Left ventricle myocardium superior (tissue), 1 donor: ENCODE measurements around the gene ICAM1. TPM values are rescaled to one million over a fixed set of nuclear protein-coding genes. Genes with fewer than 3 reads are reported as not detected.

ENCODE experiments used
- ATAC-seq: fragments of 200-7000 bp; cut with Tn5 transposase; one replicate; pipeline ENCODE4 v1.9.1; 2020; ENCODE audit warnings: mild to moderate bottlenecking, moderate library complexity
- DNase-seq: peaks from one replicate; pipeline ENCODE4 v3.0.0-alpha.2; 2020
- intact Hi-C: fragments of 100-400 bp; cut with micrococcal nuclease; formaldehyde crosslinking; loops from one replicate; pipeline ENCODE4 v1.11.0; 2022
- total RNA-seq: library from RNA; stranded (reverse); fragmentation: NEBNext Ultra II Directional; extraction: Animal tissue kit (Norgen Biotek cat#: 25700); gene quantifications from one replicate; pipeline ENCODE4 v1.2.1, GENCODE V29; 2021
- donor health status: DM: no; HTN: yes; CAD: no; lungs with severe emphysema.

The ICAM1 gene
- total RNA-seq, 1 donor from 2014 or later: 7.3 TPM

DNA sequence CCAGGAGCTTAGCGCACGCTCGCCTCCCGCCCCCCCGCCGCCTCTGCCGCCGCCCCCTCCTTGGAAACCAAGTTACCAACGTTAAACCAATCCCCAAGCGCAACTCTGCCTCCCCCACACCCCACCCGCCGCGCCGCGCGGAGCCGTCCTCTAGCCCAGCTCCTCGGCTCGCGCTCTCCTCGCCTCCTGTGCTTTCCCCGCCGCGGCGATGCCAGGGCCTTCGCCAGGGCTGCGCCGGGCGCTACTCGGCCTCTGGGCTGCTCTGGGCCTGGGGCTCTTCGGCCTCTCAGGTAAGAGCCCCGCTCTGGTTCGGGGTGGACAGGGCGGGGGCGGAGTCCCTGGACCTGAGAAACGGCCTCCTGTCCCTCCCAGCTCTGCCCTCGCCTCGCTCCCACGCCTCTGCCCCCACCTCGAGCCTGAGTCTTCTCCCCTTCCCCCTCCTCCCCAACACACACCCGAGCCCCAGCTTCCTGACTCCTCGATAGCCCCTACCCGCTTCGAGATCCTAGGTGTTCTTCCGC lies 19.0 kb downstream of the ICAM1 start, which contains the start of gene ICAM5:
Gene ICAM5, plus strand, starts transcription at position 117 of the 521 bp plus-strand sequence. Its CDS starts 92 bp downstream, at position 209.
- no peak for ATAC-seq
- DNase-seq: no peak
- intact Hi-C loops: loop anchor here (10.0 kb wide), 1 partner anchor 45 kb away; the partner anchor contains the start of genes ICAM3 and RAVER1

- DNase-seq (no peak), ATAC-seq (no peak)
- intact Hi-C loops: no loop called here
These were observed 19.5 kb downstream of the ICAM1 start for GRCh38 chr19:10290357-10290875.

GRCh38 chr19:10290876-10291553 lies 20.1 kb downstream of the ICAM1 start:
- ATAC-seq: peak; percentile 53
- intact Hi-C loops: no loop called here
- DNase-seq: peak; percentile 79

DNA sequence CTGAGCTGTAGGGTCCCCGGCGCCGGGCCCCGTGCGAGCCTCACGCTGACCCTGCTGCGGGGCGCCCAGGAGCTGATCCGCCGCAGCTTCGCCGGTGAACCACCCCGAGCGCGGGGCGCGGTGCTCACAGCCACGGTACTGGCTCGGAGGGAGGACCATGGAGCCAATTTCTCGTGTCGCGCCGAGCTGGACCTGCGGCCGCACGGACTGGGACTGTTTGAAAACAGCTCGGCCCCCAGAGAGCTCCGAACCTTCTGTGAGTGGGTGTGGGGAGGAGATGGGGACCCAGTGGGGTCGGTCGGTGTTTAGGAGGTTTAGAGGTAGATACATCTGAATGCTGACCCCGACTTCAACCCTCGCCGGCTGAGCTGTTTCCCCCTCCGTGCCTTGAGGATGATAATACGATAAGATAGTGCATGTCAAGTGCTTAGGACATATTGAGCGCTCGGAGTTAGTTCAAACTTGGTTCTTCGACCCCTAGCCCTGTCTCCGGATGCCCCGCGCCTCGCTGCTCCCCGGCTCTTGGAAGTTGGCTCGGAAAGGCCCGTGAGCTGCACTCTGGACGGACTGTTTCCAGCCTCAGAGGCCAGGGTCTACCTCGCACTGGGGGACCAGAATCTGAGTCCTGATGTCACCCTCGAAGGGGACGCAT lies 20.8 kb downstream of the ICAM1 start:
- intact Hi-C loops: no loop called here
- ATAC-seq: peak; percentile 1
- no peak for DNase-seq

- DNase-seq (peak; percentile 85), ATAC-seq (peak; percentile 70)
- intact Hi-C loops: no loop called here
These were observed 21.4 kb downstream of the ICAM1 start for GRCh38 chr19:10292206-10292788.

GRCh38 chr19:10292789-10293636 lies 22.1 kb downstream of the ICAM1 start:
- DNase-seq (no peak), ATAC-seq (no peak)
- intact Hi-C loops: no loop called here

DNA sequence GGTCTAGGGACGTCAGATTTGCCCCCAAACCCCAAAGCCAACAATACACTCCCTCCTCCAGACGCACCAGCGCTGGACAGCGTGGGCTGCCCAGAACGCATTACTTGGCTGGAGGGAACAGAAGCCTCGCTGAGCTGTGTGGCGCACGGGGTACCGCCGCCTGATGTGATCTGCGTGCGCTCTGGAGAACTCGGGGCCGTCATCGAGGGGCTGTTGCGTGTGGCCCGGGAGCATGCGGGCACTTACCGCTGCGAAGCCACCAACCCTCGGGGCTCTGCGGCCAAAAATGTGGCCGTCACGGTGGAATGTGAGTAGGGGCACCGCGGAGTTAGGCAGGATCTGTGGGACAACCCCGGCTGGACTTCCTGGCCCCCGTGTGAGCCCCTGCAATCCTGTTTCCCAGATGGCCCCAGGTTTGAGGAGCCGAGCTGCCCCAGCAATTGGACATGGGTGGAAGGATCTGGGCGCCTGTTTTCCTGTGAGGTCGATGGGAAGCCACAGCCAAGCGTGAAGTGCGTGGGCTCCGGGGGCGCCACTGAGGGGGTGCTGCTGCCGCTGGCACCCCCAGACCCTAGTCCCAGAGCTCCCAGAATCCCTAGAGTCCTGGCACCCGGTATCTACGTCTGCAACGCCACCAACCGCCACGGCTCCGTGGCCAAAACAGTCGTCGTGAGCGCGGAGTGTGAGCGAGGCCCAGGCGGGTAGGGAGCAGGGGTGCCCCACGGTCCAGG lies 22.9 kb downstream of the ICAM1 start:
- DNase-seq (no peak), ATAC-seq (no peak)
- intact Hi-C loops: no loop called here

- ATAC-seq (no peak), DNase-seq (no peak)
- intact Hi-C loops: no loop called here
These were observed 23.4 kb downstream of the ICAM1 start for GRCh38 chr19:10294368-10294697.

- peak; percentile 54 for DNase-seq
- ATAC-seq: no peak
- intact Hi-C loops: no loop called here
These were observed 24.5 kb downstream of the ICAM1 start for GRCh38 chr19:10295305-10295846.

- intact Hi-C loops: no loop called here
- ATAC-seq (no peak), DNase-seq (no peak)
These were observed 25.1 kb downstream of the ICAM1 start for GRCh38 chr19:10295847-10296591.

DNA sequence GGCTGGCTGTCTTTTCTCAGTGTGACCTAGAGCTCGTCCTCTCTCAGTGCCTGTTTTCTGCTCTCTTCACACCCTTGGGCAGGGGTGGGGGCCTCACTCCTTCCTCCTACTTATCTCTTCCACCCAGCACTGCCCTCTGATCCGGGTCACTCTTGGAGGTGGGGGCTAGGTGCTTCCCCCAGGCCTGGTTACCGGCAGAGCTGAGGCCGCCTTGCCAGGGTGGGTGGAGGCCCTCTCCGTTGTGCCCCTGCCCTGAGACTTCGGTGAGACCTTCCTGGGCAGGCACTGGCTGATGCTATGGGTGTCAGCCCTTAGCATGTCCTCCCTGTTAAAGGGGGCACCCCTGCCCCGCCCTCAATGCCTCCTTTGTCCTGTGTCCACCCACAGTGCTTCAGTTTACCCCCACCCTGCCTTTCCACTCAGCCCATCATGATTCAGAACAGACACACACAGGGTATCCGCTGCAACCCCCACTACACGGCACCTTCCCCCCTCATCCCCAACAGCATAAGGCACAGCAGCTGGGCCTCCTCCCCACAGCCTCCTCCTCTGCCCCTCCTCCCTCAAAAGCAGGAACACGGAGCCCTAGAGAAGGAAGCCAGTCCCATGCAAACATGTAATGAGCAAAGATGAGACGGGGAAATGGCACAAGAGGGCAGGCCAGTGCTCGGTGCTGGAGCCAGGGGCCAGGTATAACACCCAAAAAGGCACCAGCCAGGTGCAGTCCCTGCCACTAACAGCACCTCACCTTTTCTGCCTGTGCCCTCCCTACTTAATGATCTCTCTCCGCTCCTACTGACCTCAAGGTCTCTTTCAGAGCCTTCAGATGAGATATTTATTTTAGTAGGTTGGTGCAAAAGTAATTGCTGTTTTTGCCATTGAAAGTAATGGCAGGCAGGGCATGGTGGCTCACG lies 28.9 kb downstream of the ICAM1 start:
- no peak for DNase-seq
- intact Hi-C loops: no loop called here
- peak; percentile 42 for ATAC-seq

DNA sequence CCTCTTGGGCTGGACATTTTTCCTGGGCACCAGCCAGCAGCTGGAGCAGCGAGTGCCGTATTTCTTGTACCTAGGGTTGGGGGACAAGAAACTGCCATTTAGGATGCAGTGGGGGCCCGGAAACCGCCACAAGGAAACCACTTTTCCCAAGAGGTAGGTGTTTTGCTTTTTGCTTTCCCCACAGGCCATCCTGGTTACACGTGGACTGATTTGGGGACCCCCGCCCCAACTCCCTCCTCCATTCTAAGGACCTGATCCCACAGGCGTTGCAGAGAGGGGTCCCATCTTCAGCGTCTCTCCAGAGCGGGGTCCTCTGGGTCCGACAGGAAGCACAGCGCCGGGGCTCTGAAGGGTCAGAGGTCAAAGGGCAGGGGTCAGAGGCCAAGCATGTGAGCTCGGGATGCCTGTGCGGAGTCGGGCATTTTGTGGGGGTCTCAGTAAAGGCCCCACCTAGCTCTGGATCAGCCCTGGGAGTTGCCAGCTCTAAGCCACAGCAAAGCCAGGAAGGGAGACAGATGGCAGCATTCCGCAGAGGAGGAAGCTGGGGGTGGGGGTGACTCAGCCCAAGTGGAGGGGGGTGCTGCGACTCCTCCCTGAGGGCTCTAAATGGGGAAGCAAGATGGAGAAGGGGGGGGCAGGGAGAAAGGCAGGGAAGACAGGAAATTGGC lies 34.4 kb downstream of the ICAM1 start:
- intact Hi-C loops: no loop called here
- DNase-seq: no peak
- ATAC-seq: peak; percentile 63

GRCh38 chr19:10306327-10306726 lies 35.4 kb downstream of the ICAM1 start:
- DNase-seq (no peak), ATAC-seq (no peak)
- intact Hi-C loops: no loop called here

GRCh38 chr19:10309423-10309822 lies 38.5 kb downstream of the ICAM1 start, which contains the start of gene ZGLP1:
ZGLP1 (minus strand) TSS chr19:10309815.
- intact Hi-C loops: no loop called here
- ATAC-seq (no peak), DNase-seq (no peak)

DNA sequence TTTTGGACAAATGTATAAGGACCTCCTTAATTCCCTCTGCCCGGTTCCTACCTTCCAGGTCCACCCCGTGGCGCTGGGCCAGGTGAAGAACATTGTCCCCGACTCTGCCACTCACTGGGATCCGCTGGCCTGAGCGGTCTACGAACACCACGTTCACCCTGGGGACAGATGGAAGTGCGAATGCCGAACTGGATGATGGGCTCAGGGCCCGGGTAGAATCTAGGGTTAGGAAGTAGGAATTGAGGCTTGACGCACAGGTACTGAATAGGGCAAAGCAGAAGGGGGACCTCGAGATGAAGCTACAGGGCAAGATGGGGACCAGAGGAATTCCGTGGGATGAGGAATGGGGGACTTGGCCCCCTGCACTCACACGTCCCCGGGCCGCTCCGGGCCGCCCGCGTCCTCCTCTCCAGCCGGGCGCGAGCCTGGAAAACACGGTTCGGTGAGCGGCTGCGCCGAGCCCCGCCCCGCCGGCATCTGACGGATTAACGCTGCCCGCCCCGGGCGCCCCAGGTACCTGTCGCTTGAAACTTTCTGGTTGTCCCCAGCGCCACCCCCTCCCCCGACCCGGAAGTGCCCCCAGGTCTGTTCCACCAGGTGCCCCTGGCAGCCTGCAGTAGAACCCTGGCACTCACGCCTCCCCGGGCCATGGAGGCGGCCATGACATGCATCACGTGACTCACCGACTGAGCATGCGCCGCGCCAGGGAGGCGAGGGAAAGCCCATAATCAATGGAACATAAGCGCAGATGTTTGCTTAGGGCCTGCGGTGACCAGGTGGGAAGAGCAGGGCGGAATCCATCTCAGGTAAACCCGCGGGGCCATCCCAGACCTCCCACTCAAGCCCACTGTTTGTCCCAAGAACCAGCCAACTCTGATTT lies 44.7 kb downstream of the ICAM1 start, which contains the start of gene FDX2:
Gene FDX2, minus strand, starts transcription at position 681 of the 880 bp plus-strand sequence. Its CDS starts 19 bp downstream, at position 662.
- intact Hi-C loops: no loop called here
- peak; percentile 95 for DNase-seq
- ATAC-seq: peak; percentile 93
